Osteocyte (in vitro differentiated cells): ENCODE measurements around the gene FBXL7. TPM values are rescaled to one million over a fixed set of nuclear protein-coding genes. Genes with fewer than 3 reads are reported as not detected.

Experiments used
- DNase-seq: peaks from one replicate; pipeline ENCODE4 v3.0.0; 2021; ENCODE audit warnings: mixed read lengths; ENCODE audit not compliant: unreplicated experiment; ENCODE audit errors: extremely low spot score
- H3K27ac Mint-ChIP-seq: one replicate; pipeline ENCODE4 v1.8.0; 2021; ENCODE audit warnings: mild to moderate bottlenecking, mixed read lengths; ENCODE audit not compliant: unreplicated experiment
- H3K27me3 Mint-ChIP-seq: one replicate; pipeline ENCODE4 v1.8.0; 2021; ENCODE audit warnings: mixed read lengths; ENCODE audit not compliant: unreplicated experiment
- H3K36me3 Mint-ChIP-seq: one replicate; pipeline ENCODE4 v1.8.0; 2021; ENCODE audit warnings: mixed read lengths; ENCODE audit not compliant: unreplicated experiment
- H3K4me1 Mint-ChIP-seq: one replicate; pipeline ENCODE4 v1.8.0; 2021; ENCODE audit warnings: mixed read lengths; ENCODE audit not compliant: unreplicated experiment
- H3K4me3 Mint-ChIP-seq: one replicate; pipeline ENCODE4 v1.8.0; 2021; ENCODE audit warnings: mild to moderate bottlenecking, moderate library complexity, mixed read lengths; ENCODE audit not compliant: unreplicated experiment
- H3K9me3 Mint-ChIP-seq: one replicate; pipeline ENCODE4 v1.8.0; 2021; ENCODE audit warnings: mixed read lengths; ENCODE audit not compliant: unreplicated experiment
- total RNA-seq: library from RNA; stranded (reverse); gene quantifications from 2 replicates; pipeline ENCODE4 v1.2.1, GENCODE V29; 2021
- TF ChIP-seq, protein P1 (sequence below): fragments of 200-600 bp; sonication (generic); IDR thresholded peaks from 2 replicates; pipeline ENCODE4 v1.5.0; 2021; ENCODE audit warnings: antibody characterized with exemption, mild to moderate bottlenecking, moderate library complexity

Gene FBXL7
- total RNA-seq, 1 donor from 2014 or later = 28.4 TPM

DNA sequence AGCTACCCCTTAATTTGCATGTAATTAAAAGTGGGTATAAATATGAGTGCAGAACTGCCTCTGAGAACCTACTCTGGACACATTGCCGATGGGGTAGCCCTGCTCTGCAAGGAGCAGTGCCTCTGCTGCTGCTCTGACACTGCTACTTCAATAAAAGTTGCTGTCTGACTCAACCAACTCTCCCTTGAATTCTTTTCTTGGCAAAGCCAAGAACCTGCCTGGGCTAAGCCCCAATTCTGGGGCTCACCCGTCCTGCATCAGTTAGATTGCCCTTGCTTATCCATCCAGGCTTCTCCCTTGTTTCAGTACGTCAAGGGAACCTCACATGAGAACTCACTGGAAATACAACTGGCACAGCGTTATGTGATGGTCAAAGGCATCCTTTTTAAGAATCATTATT lies 44.1 kb downstream of the FBXL7 start:
- Mint-ChIP-seq H3K9me3 (no peaks in the 10 kb centered on the region), H3K27ac (no peak overlapping the region), H3K4me1 (peaks cover 9% of the 10 kb centered on the region), H3K27me3 (no peaks in the 10 kb centered on the region), H3K4me3 (no peak overlapping the region), H3K36me3 (peaks cover 6% of the 10 kb centered on the region)
- TF ChIP-seq, protein P1, sequence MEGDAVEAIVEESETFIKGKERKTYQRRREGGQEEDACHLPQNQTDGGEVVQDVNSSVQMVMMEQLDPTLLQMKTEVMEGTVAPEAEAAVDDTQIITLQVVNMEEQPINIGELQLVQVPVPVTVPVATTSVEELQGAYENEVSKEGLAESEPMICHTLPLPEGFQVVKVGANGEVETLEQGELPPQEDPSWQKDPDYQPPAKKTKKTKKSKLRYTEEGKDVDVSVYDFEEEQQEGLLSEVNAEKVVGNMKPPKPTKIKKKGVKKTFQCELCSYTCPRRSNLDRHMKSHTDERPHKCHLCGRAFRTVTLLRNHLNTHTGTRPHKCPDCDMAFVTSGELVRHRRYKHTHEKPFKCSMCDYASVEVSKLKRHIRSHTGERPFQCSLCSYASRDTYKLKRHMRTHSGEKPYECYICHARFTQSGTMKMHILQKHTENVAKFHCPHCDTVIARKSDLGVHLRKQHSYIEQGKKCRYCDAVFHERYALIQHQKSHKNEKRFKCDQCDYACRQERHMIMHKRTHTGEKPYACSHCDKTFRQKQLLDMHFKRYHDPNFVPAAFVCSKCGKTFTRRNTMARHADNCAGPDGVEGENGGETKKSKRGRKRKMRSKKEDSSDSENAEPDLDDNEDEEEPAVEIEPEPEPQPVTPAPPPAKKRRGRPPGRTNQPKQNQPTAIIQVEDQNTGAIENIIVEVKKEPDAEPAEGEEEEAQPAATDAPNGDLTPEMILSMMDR = no peak
- DNase-seq = no peak

DNA sequence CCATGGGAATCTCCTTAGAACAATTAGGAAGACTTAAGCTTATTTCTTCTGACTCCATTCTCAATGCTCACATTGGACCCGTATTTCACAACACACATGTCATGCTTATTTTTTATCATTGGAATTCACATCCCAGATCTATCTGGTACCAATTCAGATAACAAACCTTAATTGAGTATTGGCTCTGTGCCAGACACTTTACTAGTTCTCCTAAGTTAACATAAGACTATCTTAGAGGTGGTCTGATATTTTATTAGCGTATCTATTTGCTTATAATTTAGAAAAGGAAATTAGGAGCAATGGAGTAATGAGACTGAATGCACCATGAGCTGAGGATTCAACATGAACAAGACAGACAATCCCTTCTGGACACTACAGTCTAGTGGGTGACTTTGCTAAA lies 45.1 kb downstream of the FBXL7 start:
- no peaks in the 10 kb centered on the region for H3K9me3 Mint-ChIP-seq
- no peak for DNase-seq
- no peak overlapping the region for H3K4me3 Mint-ChIP-seq
- H3K36me3 Mint-ChIP-seq = peaks cover 6% of the 10 kb centered on the region
- no peaks in the 10 kb centered on the region for H3K27me3 Mint-ChIP-seq
- TF ChIP-seq, protein P1 = no peak
- no peak overlapping the region for H3K27ac Mint-ChIP-seq
- peaks cover 4% of the 10 kb centered on the region for H3K4me1 Mint-ChIP-seq

DNA sequence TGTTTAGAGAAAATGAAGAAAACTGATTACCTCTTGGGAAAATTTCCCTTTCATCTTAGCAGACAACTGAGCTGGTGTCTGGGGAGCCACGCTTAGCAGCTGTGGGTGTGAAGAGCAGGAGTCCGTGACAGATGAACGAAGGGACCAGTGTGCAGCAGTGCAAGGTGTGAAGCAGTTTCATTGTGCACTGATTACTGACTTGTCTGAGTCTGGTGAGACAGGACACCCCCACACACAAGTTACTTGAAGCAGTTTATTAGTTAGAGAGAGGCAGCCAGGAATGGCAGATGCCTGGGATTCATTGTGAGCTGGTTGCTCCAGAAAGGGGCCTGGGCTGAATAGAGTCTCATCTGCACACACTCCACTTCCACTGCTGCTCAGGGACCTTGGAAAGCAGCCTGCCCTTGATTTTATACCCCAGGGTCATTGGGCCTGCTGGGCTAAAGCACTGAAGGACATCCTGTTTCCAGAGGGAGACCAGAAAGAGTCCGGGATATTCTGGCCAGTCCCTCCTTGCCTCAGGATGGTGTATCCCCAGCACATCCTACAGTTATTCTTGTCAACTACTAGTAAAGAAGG lies 47.4 kb downstream of the FBXL7 start:
- TF ChIP-seq, protein P1 = no peak
- Mint-ChIP-seq H3K36me3 (peaks cover 9% of the 10 kb centered on the region), H3K27ac (no peak overlapping the region), H3K9me3 (no peaks in the 10 kb centered on the region), H3K4me1 (peaks cover 12% of the 10 kb centered on the region), H3K4me3 (no peak overlapping the region), H3K27me3 (no peaks in the 10 kb centered on the region)
- DNase-seq = no peak

DNA sequence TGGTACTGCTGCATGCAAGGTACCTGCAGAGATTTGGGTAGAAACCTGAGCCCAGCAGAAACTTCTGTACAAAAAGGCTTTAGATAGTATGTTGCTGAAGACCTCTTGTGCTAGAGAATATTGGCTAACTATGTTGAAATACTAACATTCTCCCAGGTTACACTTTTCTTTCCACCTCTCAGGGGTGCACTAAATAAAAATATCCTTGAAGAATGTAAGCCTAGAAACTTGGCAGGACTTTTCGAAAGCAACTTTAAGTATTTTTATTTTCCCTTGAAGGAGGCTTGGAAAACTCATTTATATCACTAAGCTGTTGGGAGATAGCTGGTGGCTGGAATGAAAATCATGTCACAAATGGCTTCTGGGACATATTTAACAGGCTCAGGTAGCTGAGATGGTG lies 50.0 kb downstream of the FBXL7 start:
- H3K36me3 Mint-ChIP-seq = peaks cover 12% of the 10 kb centered on the region
- H3K9me3 Mint-ChIP-seq = no peaks in the 10 kb centered on the region

DNA sequence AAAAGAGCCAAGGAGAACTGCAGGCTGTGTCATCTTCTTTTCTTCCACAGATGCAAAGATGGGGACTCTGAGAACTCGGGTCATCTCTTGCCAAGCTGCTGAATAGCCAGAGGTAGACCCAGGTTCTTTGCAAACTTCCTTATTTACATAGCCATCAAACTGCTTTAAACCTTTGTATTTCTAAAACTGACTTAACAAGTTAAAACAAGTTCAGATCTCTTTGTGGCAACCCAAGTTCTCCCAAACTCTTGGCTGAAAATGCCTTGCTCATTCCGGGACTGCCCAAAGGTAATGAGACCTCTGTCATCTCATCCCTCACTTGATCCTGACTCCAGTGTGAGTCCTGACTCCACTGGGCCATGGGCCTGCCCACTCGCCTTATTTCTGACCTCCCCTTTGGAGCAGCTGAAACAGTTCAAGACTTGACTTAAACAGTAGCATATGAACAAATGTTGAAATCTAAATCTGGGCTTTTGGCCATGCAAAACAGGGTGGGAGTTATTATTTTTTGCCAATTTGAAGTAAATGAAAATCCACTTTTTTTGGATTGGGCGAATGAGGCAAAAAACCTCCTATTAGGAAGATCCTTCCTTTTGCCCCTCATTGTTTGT lies 50.6 kb downstream of the FBXL7 start:
- Mint-ChIP-seq H3K4me3 (no peak overlapping the region), H3K36me3 (peaks cover 12% of the 10 kb centered on the region), H3K9me3 (no peaks in the 10 kb centered on the region), H3K4me1 (peaks cover 12% of the 10 kb centered on the region), H3K27ac (peak overlapping the region; percentile 45), H3K27me3 (no peaks in the 10 kb centered on the region)
- no peak for DNase-seq
- TF ChIP-seq, protein P1 = no peak

More for the DNA sequence above, 50.0 kb downstream of the FBXL7 start:
- no peak for DNase-seq
- peaks cover 12% of the 10 kb centered on the region for H3K4me1 Mint-ChIP-seq
- H3K4me3 Mint-ChIP-seq = no peak overlapping the region
- no peak overlapping the region for H3K27ac Mint-ChIP-seq
- H3K27me3 Mint-ChIP-seq = no peaks in the 10 kb centered on the region
- TF ChIP-seq, protein P1 = no peak
